Neural cell (in vitro differentiated cells): ENCODE data around the gene OSBPL9. TPM values are rescaled to one million over a fixed set of nuclear protein-coding genes. Genes with fewer than 3 reads are reported as not detected.

Source experiments
- H2AFZ ChIP-seq: fragments of 200-600, 300-800 bp; sonication (generic), shearing (Covaris generic); 2 replicates; pipeline ENCODE4 v1.6.0; 2014; ENCODE audit warnings: low read depth, mild to moderate bottlenecking, antibody characterized with exemption, low read length, moderate library complexity
- H3F3A ChIP-seq: fragments of 200-600 bp; shearing (Covaris generic); 2 replicates; pipeline ENCODE4 v1.6.1; 2016; ENCODE audit warnings: mild to moderate bottlenecking, moderate library complexity, mixed read lengths, antibody characterized with exemption, low read length; ENCODE audit not compliant: insufficient read depth, poor library complexity, severe bottlenecking
- H3K27ac ChIP-seq: fragments of 200-600, 300-800 bp; sonication (generic), shearing (Covaris generic); 2 replicates; pipeline ENCODE4 v1.5.1; 2014; ENCODE audit warnings: mild to moderate bottlenecking, low read length, moderate library complexity
- H3K27me3 ChIP-seq: fragments of 300-800, 200-600 bp; sonication (generic), shearing (Covaris generic); 2 replicates; pipeline ENCODE4 v1.6.0; 2014; ENCODE audit warnings: mild to moderate bottlenecking, low read depth, low read length, moderate library complexity; ENCODE audit not compliant: insufficient read depth
- H3K36me3 ChIP-seq: fragments of 300-800, 200-600 bp; sonication (generic), shearing (Covaris generic); 2 replicates; pipeline ENCODE4 v1.5.1; 2014; ENCODE audit warnings: mild to moderate bottlenecking, antibody characterized with exemption, low read length, moderate library complexity; ENCODE audit not compliant: insufficient read depth
- H3K4me2 ChIP-seq: fragments of 300-800, 200-600 bp; sonication (generic), shearing (Covaris generic); 2 replicates; pipeline ENCODE4 v1.6.0; 2014; ENCODE audit warnings: mild to moderate bottlenecking, low read length
- H3K4me3 ChIP-seq: fragments of 300-800, 200-600 bp; sonication (generic), shearing (Covaris generic); 2 replicates; pipeline ENCODE4 v1.5.1; 2014; ENCODE audit warnings: mild to moderate bottlenecking, low read length, moderate library complexity
- H3K79me2 ChIP-seq: fragments of 200-600 bp; shearing (Covaris generic); replicated peaks from 2 replicates; pipeline ENCODE4 v1.6.0; 2014; ENCODE audit warnings: mild to moderate bottlenecking, low read length, moderate library complexity; ENCODE audit not compliant: insufficient read depth
- H3K9ac ChIP-seq: fragments of 300-800, 200-600 bp; sonication (generic), shearing (Covaris generic); 2 replicates; pipeline ENCODE4 v1.6.1; 2016; ENCODE audit warnings: mild to moderate bottlenecking, low read length, mixed read lengths
- H3K9me2 ChIP-seq: fragments of 200-600 bp; shearing (Covaris generic); 2 replicates; pipeline ENCODE4 v1.6.1; 2016; ENCODE audit warnings: mild to moderate bottlenecking, low read length, mixed read lengths; ENCODE audit not compliant: insufficient read depth
- H3K9me3 ChIP-seq: fragments of 200-600, 300-800 bp; sonication (generic), shearing (Covaris generic); 2 replicates; pipeline ENCODE4 v1.6.1; 2016; ENCODE audit warnings: mild to moderate bottlenecking, mixed run types, low read length, moderate library complexity, mixed read lengths
- H4K20me1 ChIP-seq: fragments of 200-600 bp; shearing (Covaris generic); 2 replicates; pipeline ENCODE4 v1.6.1; 2016; ENCODE audit warnings: mild to moderate bottlenecking, mixed run types; ENCODE audit not compliant: insufficient read depth
- CTCF ChIP-seq: fragments of 450-650 bp; IDR thresholded peaks from 2 replicates; pipeline ENCODE4 v1.5.1; 2014; ENCODE audit warnings: antibody characterized with exemption, mild to moderate bottlenecking, moderate library complexity; ENCODE audit not compliant: poor library complexity, severe bottlenecking
- EP300 ChIP-seq: fragments of 450-650 bp; conservative IDR thresholded peaks from 2 replicates; pipeline ENCODE4 v1.6.1; 2014; ENCODE audit warnings: antibody characterized with exemption, mild to moderate bottlenecking, moderate library complexity; ENCODE audit not compliant: poor library complexity, severe bottlenecking
- EZH2 ChIP-seq: fragments of 200-600, 300-800 bp; shearing (Covaris generic), sonication (generic); IDR thresholded peaks from 2 replicates; pipeline ENCODE4 v1.6.1; 2014; ENCODE audit warnings: antibody characterized with exemption, low read length, borderline replicate concordance, mild to moderate bottlenecking; ENCODE audit not compliant: insufficient read depth, poor library complexity, severe bottlenecking
- MXI1 ChIP-seq: fragments of 450-650 bp; conservative IDR thresholded peaks from 2 replicates; pipeline ENCODE4 v1.6.1; 2014; ENCODE audit warnings: antibody characterized with exemption, mild to moderate bottlenecking; ENCODE audit not compliant: poor library complexity, severe bottlenecking
- POLR2AphosphoS5 ChIP-seq: IDR thresholded peaks from 2 replicates; pipeline ENCODE4 v1.6.1; 2012
- RAD21 ChIP-seq: fragments of 450-650 bp; conservative IDR thresholded peaks from 2 replicates; pipeline ENCODE4 v1.6.1; 2014; ENCODE audit warnings: antibody characterized with exemption, mild to moderate bottlenecking, moderate library complexity
- REST ChIP-seq: IDR thresholded peaks from 2 replicates; pipeline ENCODE4 v1.6.1; 2012; ENCODE audit warnings: borderline replicate concordance
- SMC3 ChIP-seq: fragments of 450-650 bp; conservative IDR thresholded peaks from 2 replicates; pipeline ENCODE4 v1.6.1; 2014; ENCODE audit warnings: antibody characterized with exemption, mild to moderate bottlenecking, moderate library complexity; ENCODE audit not compliant: poor library complexity
- TAF1 ChIP-seq: IDR thresholded peaks from 2 replicates; pipeline ENCODE4 v1.6.1; 2012; ENCODE audit warnings: low read depth
- polyA plus RNA-seq: library from polyadenylated mRNA; depleted of rRNA; stranded (reverse); fragments of >200 nt; gene quantifications from 2 replicates; pipeline ENCODE4 v1.2.3, GENCODE V29; 2014

OSBPL9 gene
- polyA plus RNA-seq, 1 donor from 2014 or later = 117 TPM

- Histone ChIP-seq H4K20me1 (no peaks in the 10 kb centered on the region), H3K36me3 (peaks cover 11% of the 10 kb centered on the region), H3K9me3 (no peaks in the 10 kb centered on the region), H3K9ac (no peak overlapping the region), H3K27me3 (no peaks in the 10 kb centered on the region), H3K9me2 (no peaks in the 10 kb centered on the region), H3K79me2 (no peaks in the 10 kb centered on the region), H2AFZ (no peak overlapping the region), H3K4me3 (no peak overlapping the region), H3K4me2 (no peak overlapping the region), H3K27ac (no peak overlapping the region), H3F3A (no peaks in the 10 kb centered on the region)
- TF ChIP-seq REST (no peak), TAF1 (no peak), POLR2AphosphoS5 (no peak), SMC3 (no peak), MXI1 (no peak), EP300 (no peak), CTCF (no peak), RAD21 (no peak), EZH2 (no peak)
These were observed 202.9 kb downstream of the OSBPL9 start for GRCh38 chr1:51819810-51820209.

GRCh38 chr1:51829058-51829457 is 212.2 kb downstream of the OSBPL9 start:
- Histone ChIP-seq H3F3A (no peaks in the 10 kb centered on the region), H3K4me2 (no peak overlapping the region), H2AFZ (no peak overlapping the region), H3K79me2 (no peaks in the 10 kb centered on the region), H3K36me3 (peaks cover 4% of the 10 kb centered on the region), H3K27ac (no peak overlapping the region), H3K4me3 (no peak overlapping the region), H3K9me3 (no peaks in the 10 kb centered on the region), H4K20me1 (no peaks in the 10 kb centered on the region), H3K9me2 (no peaks in the 10 kb centered on the region), H3K27me3 (no peaks in the 10 kb centered on the region), H3K9ac (no peak overlapping the region)
- TF ChIP-seq CTCF (no peak), TAF1 (no peak), RAD21 (no peak), POLR2AphosphoS5 (no peak), SMC3 (no peak), REST (no peak), EZH2 (no peak), MXI1 (no peak), EP300 (no peak)
